ENCODE data around the gene DACT2.

Gene DACT2

DNA sequence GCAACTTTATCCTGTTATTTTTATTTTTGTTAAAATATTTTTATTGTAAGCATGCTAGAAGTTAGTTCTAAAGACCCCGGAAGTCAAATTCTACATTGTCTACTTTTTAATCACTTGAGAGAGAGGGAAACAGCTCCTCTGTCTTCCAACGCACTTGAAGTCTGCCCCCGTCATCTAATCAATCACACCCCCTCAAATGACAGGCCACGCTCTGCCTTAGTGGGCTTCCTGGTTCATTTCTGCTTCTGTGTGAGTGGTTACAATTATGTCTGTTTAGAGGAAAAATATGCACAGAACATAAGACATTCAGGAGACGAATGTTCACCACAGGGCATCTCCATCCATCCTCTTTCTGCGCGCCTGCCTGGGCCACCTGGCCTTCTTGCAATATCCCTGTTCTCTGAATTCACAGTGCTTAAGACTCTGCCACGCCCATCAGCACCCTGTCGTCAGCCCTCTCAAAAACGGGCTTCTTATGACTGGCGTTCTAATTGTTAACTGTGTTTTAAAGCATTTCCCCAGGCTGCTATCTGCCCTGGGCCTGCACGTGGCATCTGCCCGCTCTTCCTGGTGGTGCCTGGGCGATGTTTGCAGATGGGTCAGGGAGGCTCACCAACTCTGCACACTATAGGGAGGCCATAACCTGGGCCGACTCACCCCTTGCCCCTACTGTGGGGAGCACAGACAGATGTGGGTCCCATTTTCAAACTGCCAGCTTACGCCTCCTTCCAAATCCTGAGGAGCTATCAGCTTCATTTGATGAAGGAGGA, 15.4 kb downstream of the DACT2 start:
- no peaks in the 10 kb centered on the region for H3K36me3 Mint-ChIP-seq
- H3K4me1 Mint-ChIP-seq = no peaks in the 10 kb centered on the region
- ATAC-seq = no peak
- no peaks in the 10 kb centered on the region for H3K27me3 Mint-ChIP-seq
- H3K27ac Mint-ChIP-seq = no peak overlapping the region
- H3K9me3 Mint-ChIP-seq = peaks cover 2% of the 10 kb centered on the region
- H3K4me3 Mint-ChIP-seq = no peak overlapping the region

- Mint-ChIP-seq H3K9me3 (peaks cover 2% of the 10 kb centered on the region), H3K36me3 (no peaks in the 10 kb centered on the region), H3K4me3 (no peak overlapping the region), H3K27me3 (no peaks in the 10 kb centered on the region), H3K27ac (no peak overlapping the region), H3K4me1 (no peaks in the 10 kb centered on the region)
- no peak for ATAC-seq
These were observed 17.0 kb downstream of the DACT2 start for GRCh38 chr6:168302534-168302933.

DNA sequence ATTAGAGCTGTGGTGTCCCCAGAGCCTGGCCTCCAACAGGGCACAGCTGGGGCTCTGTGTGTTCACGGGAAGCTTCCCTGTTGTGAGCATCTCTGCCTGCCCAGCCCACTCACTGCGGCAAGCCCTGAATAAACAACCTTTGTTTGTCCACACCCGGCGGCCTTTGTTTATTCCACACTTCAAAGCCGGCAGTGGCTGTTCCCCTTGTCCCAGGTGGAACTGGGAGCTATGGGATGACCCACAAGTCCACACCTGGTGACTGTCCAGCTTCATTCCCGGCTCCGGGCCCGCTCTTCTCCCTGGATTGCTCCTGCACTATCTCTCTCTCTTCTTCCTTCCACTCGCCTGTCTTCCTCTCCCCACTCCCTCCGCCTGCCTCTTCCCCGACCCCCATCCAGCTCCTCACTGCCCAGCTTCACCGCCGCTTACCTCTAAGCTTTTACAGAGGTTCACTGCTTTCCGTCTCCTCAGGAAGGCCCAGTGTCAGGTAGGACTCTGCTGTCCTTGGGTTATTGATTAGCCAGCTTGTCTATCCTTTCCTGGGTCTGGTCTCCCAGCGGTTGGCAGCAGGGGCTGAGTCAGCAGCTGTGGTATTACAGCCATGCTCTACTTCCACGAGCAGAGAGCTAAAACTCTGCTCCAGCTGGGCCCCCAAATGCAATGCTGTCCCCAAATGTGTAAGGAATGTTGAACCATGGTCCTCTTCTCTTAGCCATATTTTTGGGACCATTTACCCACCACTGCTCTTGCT, 17.8 kb downstream of the DACT2 start:
- Mint-ChIP-seq H3K4me3 (no peak overlapping the region), H3K9me3 (peaks cover 2% of the 10 kb centered on the region), H3K27ac (no peak overlapping the region), H3K36me3 (no peaks in the 10 kb centered on the region), H3K27me3 (no peaks in the 10 kb centered on the region), H3K4me1 (no peaks in the 10 kb centered on the region)
- ATAC-seq = peak; percentile 25

- Mint-ChIP-seq H3K27me3 (no peaks in the 10 kb centered on the region), H3K4me1 (no peaks in the 10 kb centered on the region), H3K9me3 (peaks cover 2% of the 10 kb centered on the region), H3K27ac (no peak overlapping the region), H3K4me3 (no peak overlapping the region), H3K36me3 (no peaks in the 10 kb centered on the region)
- no peak for ATAC-seq
These were observed 18.5 kb downstream of the DACT2 start for GRCh38 chr6:168300975-168301647.

DNA sequence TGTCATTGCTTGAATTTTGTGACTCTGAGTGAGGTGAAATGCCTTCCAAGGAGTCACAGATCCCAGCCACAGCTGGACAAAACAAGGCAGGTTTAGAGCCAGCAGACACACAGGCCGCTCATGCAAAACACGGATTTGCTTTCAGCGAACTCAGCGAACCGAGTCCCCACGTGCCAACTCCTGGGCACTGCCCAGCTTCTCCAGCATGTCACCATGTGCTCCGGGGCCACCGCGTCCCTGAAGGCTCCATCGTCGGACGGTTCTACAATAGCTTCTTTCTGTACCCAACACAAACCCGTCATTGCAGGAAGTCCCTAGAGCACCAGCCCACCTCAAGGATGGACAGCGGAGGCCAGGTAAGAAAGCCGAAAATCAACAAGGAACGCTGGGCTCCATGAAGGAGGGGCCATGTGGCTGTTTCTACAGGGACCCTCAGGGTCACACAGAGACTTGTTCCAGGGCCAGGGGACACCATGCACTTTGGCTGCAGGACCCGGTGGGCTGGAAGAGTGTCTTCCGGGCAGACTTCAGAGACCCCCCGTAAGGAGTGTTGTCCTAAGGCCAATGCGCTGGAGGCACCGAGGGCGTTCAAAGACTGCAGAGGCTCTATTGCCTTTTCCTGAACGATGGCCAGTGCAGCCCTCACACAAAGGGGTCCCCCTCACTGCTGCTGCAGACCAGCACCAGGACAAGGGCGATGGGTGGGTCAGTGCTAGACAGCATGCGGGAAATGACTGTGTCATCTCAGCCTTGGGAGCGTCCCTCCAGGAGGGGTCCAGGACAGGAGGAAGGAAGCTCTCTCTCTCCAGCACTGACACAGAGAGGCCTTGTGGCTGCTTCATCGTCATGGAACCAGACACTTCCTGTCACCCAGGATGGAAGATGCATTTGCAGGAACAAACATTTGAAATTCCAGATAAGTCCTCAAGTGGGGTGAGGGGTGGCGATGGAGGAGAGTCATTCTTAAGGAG, 19.8 kb downstream of the DACT2 start:
- H3K27ac Mint-ChIP-seq = no peak overlapping the region

DNA sequence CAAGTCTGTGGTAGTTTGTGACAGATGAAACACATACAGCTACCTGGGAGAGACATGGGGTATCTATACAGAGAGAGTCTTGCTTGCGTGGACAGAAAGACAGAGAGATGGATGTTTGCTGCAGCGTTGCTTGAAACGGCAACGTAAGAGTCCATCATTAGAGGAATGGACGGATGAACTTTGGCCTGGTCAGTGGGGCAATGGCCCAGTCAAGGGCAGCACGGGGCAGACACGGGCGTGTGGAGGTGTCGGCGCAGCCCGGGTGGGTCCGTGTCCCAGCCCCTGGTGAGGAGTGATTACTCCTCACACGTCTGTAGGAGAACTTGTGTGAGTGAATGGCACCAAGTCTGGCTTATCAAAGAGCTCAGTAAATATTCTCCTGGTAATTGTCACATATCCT, 21.9 kb downstream of the DACT2 start:
- H3K27me3 Mint-ChIP-seq = no peaks in the 10 kb centered on the region
- no peak for ATAC-seq
- no peak overlapping the region for H3K4me3 Mint-ChIP-seq

More for the DNA sequence above, 19.8 kb downstream of the DACT2 start:
- no peaks in the 10 kb centered on the region for H3K27me3 Mint-ChIP-seq
- ATAC-seq = no peak
- peaks cover 2% of the 10 kb centered on the region for H3K9me3 Mint-ChIP-seq
- no peaks in the 10 kb centered on the region for H3K4me1 Mint-ChIP-seq
- no peaks in the 10 kb centered on the region for H3K36me3 Mint-ChIP-seq
- H3K4me3 Mint-ChIP-seq = no peak overlapping the region

DNA sequence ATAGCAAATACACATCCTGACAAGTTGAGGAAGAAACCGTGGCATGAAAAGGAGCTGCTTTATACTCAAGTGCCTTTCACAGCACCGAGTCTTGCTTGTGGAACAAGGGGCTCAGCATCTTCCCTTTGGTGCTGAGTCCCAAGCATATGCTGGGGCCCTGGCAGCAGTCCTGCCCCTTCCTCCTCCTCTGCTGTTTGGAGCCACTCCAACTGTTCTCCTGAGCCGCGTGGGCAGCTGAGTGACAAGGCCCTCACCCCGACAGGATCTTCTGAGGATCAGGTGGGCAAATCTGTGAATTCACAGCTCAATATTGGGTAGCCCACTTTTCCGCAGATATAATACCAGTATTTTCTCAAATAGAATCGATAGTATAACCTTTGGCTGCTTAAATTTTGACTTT, 24.7 kb downstream of the DACT2 start:
- Mint-ChIP-seq H3K4me1 (no peaks in the 10 kb centered on the region), H3K27me3 (no peaks in the 10 kb centered on the region), H3K9me3 (no peaks in the 10 kb centered on the region), H3K4me3 (no peak overlapping the region), H3K36me3 (no peaks in the 10 kb centered on the region), H3K27ac (no peak overlapping the region)
- ATAC-seq = no peak

More for the DNA sequence above, 21.9 kb downstream of the DACT2 start:
- Mint-ChIP-seq H3K9me3 (peaks cover 2% of the 10 kb centered on the region), H3K36me3 (no peaks in the 10 kb centered on the region), H3K27ac (no peak overlapping the region), H3K4me1 (no peaks in the 10 kb centered on the region)

DNA sequence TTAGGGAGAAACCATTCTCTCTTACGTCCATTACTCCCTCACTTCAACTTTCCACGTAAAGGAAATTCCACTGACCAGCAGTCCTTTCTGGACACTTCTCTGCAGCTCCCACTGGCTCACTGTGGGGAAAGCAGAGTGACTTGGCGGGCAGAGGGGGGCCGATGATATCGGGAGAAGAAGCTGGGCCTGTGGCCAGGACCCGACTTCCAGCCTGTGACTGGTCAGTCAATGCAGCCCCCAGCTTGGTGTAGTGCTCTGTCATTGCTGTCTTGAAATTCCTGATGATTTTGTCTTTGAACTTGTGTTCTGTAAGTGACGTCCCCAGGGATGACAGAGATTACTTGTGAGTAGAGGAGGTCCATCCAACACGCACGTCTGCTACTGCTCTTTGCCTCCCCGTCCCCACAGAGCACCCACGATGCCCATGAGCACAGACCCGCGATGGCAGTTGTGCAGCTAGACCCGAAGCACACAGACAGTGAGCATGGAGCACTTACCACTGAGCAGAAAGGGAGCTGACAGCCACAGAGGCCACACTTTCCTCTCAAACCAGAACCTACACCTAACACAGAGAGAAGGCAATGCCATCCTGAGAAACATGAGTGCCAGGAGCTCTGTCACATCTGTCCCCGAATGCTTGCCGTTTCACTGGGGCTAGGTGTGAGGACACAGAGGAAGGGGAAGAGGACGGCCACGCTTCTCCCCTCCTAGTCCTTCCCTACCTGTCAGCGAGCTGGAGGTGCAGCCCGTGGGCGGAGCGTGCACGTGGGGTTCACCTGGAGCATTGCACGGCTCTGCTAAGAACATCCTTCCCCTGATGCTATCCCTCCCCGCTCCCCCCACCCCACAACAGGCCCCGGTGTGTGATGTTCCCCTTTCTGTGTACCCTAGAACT, 25.7 kb downstream of the DACT2 start:
- ATAC-seq = peak; percentile 41
- Mint-ChIP-seq H3K4me3 (no peak overlapping the region), H3K9me3 (no peaks in the 10 kb centered on the region)

DNA sequence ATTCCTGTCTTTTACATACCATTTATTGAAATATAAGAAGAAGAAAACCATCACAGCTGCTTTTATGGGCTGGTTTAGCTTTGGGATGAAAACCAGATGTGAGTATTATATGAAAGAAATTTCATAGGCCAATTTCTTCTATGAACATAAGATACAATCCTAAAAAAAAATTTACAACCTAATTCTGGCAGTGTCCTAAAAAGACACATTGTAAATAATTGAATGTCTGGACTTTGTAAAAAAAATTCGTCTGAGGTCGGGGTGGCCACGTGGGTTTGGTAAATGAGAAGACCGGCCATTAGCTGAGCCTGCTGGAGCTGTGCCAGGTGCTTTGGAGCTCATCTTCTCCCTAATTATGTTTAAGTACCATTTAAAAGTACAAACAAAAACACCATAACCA, 26.8 kb downstream of the DACT2 start:
- H3K36me3 Mint-ChIP-seq = no peaks in the 10 kb centered on the region
- no peak overlapping the region for H3K27ac Mint-ChIP-seq
- H3K4me1 Mint-ChIP-seq = no peaks in the 10 kb centered on the region
- ATAC-seq = no peak
- peaks cover 3% of the 10 kb centered on the region for H3K9me3 Mint-ChIP-seq
- H3K4me3 Mint-ChIP-seq = no peak overlapping the region
- no peaks in the 10 kb centered on the region for H3K27me3 Mint-ChIP-seq

More for the DNA sequence above, 25.7 kb downstream of the DACT2 start:
- no peak overlapping the region for H3K27ac Mint-ChIP-seq
- H3K27me3 Mint-ChIP-seq = no peaks in the 10 kb centered on the region
- no peaks in the 10 kb centered on the region for H3K4me1 Mint-ChIP-seq
- H3K36me3 Mint-ChIP-seq = no peaks in the 10 kb centered on the region

- no peaks in the 10 kb centered on the region for H3K4me1 Mint-ChIP-seq
- peaks cover 3% of the 10 kb centered on the region for H3K9me3 Mint-ChIP-seq
- no peak for ATAC-seq
- no peaks in the 10 kb centered on the region for H3K27me3 Mint-ChIP-seq
- no peak overlapping the region for H3K4me3 Mint-ChIP-seq
- no peak overlapping the region for H3K27ac Mint-ChIP-seq
- no peaks in the 10 kb centered on the region for H3K36me3 Mint-ChIP-seq
These were observed 28.1 kb downstream of the DACT2 start for GRCh38 chr6:168291450-168291849.

DNA sequence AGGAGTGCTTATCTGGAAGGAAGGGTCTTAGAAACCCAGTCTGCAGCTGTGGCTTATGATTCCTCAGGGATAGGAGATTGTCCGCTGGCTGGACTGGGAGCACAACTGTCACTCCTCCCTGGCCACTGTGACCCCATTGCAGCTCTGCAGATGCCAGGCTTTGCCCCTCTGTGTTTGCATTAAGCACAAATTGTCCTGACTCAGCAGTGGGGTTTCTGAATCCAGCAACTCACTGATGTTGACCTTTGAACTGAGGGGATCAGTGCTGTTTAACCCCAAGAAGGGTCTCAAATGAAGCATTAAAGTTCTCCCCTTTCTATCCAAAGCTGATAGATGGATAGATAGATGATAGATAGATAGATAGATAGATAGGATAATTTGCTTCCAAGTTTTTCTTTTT, 29.5 kb downstream of the DACT2 start:
- no peak overlapping the region for H3K27ac Mint-ChIP-seq
- no peak overlapping the region for H3K4me3 Mint-ChIP-seq
- H3K4me1 Mint-ChIP-seq = no peaks in the 10 kb centered on the region
- H3K9me3 Mint-ChIP-seq = peaks cover 5% of the 10 kb centered on the region
- H3K36me3 Mint-ChIP-seq = no peaks in the 10 kb centered on the region
- H3K27me3 Mint-ChIP-seq = peaks cover under 1% of the 10 kb centered on the region
- ATAC-seq = no peak

DNA sequence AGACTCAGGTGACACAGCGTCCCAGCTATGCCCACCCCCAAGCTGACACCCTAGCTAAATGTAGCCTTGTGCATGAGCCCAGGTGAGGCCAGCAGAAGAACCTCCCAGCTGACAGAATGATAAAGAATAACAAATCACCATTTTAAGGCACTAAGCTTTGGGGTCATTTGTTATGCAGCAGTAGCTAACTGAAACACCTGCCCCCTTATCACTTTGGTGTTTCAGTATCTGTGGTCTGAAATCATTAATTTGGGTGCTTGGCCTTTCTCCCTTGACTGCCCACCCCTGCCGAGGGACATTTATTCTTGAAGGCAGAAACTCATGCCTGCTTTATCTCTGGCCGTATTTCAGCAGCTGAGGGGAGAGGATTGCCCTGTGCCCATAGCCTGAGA, 30.0 kb downstream of the DACT2 start:
- Mint-ChIP-seq H3K4me1 (no peaks in the 10 kb centered on the region), H3K27ac (no peak overlapping the region), H3K9me3 (peaks cover 5% of the 10 kb centered on the region), H3K27me3 (peaks cover 6% of the 10 kb centered on the region), H3K36me3 (no peaks in the 10 kb centered on the region), H3K4me3 (no peak overlapping the region)
- no peak for ATAC-seq

GRCh38 chr6:168288781-168289570, 30.6 kb downstream of the DACT2 start:
- Mint-ChIP-seq H3K36me3 (no peaks in the 10 kb centered on the region), H3K27me3 (peaks cover 10% of the 10 kb centered on the region), H3K27ac (no peak overlapping the region), H3K4me3 (no peak overlapping the region), H3K4me1 (no peaks in the 10 kb centered on the region), H3K9me3 (peaks cover 5% of the 10 kb centered on the region)
- ATAC-seq = no peak
